GM21515 (cell line): ENCODE results near the gene MTPN.

Experiments
- ATAC-seq: cut with Tn5 transposase; IDR thresholded peaks from one replicate; pipeline ENCODE4 v1.9.1; 2021; ENCODE audit not compliant: unreplicated experiment

The MTPN gene

GRCh38 chr7:135977007-135977741 lies at the start of gene MTPN:
TSS of gene MTPN (minus strand) at chr7:135977359. CDS start at chr7:135977100, 259 bp downstream.
- ATAC-seq, result peak; percentile 63

- ATAC-seq, result no peak
Measured at GRCh38 chr7:136026209-136026608, 49.0 kb upstream of the MTPN start.

- ATAC-seq, result no peak
Measured at GRCh38 chr7:136023134-136023869, 46.1 kb upstream of the MTPN start.

- ATAC-seq, result no peak
Measured at GRCh38 chr7:136020556-136020955, 43.4 kb upstream of the MTPN start.

GRCh38 chr7:136018104-136018503 lies 40.9 kb upstream of the MTPN start:
- ATAC-seq, result no peak

GRCh38 chr7:136016649-136017395 lies 39.7 kb upstream of the MTPN start:
- ATAC-seq, result no peak

GRCh38 chr7:136015638-136016037 lies 38.5 kb upstream of the MTPN start:
- ATAC-seq, result no peak

- ATAC-seq, result no peak
Measured at GRCh38 chr7:136014659-136015058, 37.5 kb upstream of the MTPN start.

- ATAC-seq, result no peak
Measured at GRCh38 chr7:136012238-136012637, 35.1 kb upstream of the MTPN start.

GRCh38 chr7:136009488-136010079 lies 32.4 kb upstream of the MTPN start:
- ATAC-seq, result no peak

- no peak for ATAC-seq
Measured at GRCh38 chr7:136006208-136006607, 29.0 kb upstream of the MTPN start.

- no peak for ATAC-seq
Measured at GRCh38 chr7:136004083-136004482, 26.9 kb upstream of the MTPN start.

GRCh38 chr7:136002802-136003201 lies 25.6 kb upstream of the MTPN start:
- ATAC-seq, result no peak

- ATAC-seq, result no peak
Measured at GRCh38 chr7:136000288-136000913, 23.2 kb upstream of the MTPN start.

- no peak for ATAC-seq
Measured at GRCh38 chr7:135998081-135998480, 20.9 kb upstream of the MTPN start.

GRCh38 chr7:135995748-135996147 lies 18.6 kb upstream of the MTPN start:
- ATAC-seq, result no peak

- peak; percentile 13 for ATAC-seq
Measured at GRCh38 chr7:135994466-135995205, 17.5 kb upstream of the MTPN start.

- ATAC-seq, result peak; percentile 71
Measured at GRCh38 chr7:135993950-135994349, 16.8 kb upstream of the MTPN start.

GRCh38 chr7:135991906-135992305 lies 14.7 kb upstream of the MTPN start:
- no peak for ATAC-seq

- ATAC-seq, result no peak
Measured at GRCh38 chr7:135991322-135991721, 14.2 kb upstream of the MTPN start.
